ENCODE measurements around the gene CDKN1C. TPM values are rescaled to one million over a fixed set of nuclear protein-coding genes. Genes with fewer than 3 reads are reported as not detected.

Gene CDKN1C
- total RNA-seq, 1 experiment from 2014 or later, result 2.9 TPM

DNA sequence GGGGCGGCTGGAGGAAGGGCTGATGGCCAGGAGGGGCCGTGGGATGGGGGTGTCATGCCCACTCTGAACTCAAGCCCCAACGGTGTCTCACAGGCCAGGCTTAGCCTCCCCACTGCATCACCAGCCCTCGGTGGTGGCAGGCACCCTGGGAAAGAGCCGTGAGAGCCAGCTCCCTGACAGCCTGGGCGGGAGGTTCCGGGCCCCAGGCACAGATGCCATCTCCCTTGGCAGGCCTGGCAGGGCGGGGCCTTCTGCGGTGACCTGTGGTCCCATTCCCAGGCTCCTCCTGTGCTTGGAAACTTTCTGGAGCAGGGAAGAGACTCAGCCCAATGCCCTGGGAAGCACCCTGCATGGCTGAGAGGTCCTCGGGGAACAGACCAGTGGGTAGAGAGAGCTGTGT, 38.8 kb upstream of the CDKN1C start:
- POLR2A ChIA-PET (ENCODE audit: low non-redundant PET), result no interaction called here
- intact Hi-C loops (cut with micrococcal nuclease; ENCODE audit: unreplicated experiment), result no loop called here

DNA sequence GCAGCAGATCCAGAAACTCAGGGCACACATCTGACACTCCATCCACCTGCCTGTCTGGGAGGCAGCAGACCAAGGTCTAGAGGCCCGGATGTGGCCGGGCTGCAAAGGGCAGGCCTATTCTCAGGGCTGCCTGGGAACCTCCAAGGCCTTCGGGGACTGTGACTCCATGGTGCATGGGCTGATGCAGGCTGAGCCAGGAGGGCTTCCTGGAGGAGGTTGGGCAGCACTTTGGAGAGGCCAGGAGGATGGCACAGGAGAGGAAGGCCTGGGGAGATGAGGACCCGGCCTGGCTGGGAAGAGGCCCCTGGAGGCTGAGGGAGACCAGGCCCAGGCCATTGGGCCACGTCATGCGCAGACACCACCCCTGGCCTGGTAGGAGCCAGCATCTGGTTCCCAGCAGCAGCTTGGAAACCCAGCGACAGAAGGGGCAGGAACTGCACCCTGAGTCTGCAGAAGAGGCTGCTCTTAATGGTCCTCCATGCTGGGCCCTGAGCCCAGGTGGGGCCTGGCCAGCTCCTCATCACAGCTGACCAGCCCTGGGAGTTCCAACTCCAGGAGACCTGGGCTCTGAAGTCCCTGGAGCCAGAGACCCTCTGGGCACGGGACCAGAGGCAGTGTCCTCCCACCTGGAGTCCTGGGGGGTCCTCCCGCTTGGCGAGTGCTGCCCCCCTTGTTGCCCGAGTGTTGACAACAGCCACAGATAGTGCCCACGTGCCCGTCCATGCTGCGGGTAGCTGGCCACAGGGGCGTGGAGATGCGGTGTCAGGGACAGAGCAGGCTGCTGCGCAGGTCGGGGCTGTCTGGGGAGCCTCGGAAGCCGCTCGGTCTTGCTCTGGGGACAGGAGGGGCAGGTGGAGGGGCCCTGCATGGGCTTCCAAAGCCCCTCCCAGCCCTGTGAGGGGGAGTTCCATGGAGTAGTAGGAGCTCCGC, 38.1 kb upstream of the CDKN1C start:
- no peak for DNase-seq (ENCODE audit: low spot score)
- Histone ChIP-seq H3K36me3 (ENCODE audit: insufficient read depth, low read length, poor library complexity, severe bottlenecking) (no peaks in the 10 kb centered on the region), H3K27ac (ENCODE audit: low read depth, low read length, poor library complexity, severe bottlenecking) (no peak overlapping the region), H3K4me1 (ENCODE audit: insufficient read depth, low read length, poor library complexity, severe bottlenecking) (peaks cover 5% of the 10 kb centered on the region), H3K9me3 (ENCODE audit: low read depth, low read length, poor library complexity, severe bottlenecking) (no peaks in the 10 kb centered on the region), H3K4me3 (ENCODE audit: low read depth, low read length, poor library complexity, severe bottlenecking) (no peak overlapping the region), H3K27me3 (replicated peaks; ENCODE audit: insufficient read depth, low read depth, low read length, poor library complexity) (no peaks in the 10 kb centered on the region)
- CTCF ChIA-PET, result no interaction called here
- POLR2A ChIA-PET (ENCODE audit: low non-redundant PET), result no interaction called here
- TF ChIP-seq, protein P1, sequence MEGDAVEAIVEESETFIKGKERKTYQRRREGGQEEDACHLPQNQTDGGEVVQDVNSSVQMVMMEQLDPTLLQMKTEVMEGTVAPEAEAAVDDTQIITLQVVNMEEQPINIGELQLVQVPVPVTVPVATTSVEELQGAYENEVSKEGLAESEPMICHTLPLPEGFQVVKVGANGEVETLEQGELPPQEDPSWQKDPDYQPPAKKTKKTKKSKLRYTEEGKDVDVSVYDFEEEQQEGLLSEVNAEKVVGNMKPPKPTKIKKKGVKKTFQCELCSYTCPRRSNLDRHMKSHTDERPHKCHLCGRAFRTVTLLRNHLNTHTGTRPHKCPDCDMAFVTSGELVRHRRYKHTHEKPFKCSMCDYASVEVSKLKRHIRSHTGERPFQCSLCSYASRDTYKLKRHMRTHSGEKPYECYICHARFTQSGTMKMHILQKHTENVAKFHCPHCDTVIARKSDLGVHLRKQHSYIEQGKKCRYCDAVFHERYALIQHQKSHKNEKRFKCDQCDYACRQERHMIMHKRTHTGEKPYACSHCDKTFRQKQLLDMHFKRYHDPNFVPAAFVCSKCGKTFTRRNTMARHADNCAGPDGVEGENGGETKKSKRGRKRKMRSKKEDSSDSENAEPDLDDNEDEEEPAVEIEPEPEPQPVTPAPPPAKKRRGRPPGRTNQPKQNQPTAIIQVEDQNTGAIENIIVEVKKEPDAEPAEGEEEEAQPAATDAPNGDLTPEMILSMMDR (conservative IDR thresholded peaks at IDR 0.05; ENCODE audit: low read depth, low read length), result no peak
- TF ChIP-seq EZH2 (IDR thresholded peaks at IDR 0.05; ENCODE audit: borderline replicate concordance, low read depth, low read length, poor library complexity, severe bottlenecking), result no peak
- intact Hi-C loops (cut with micrococcal nuclease; ENCODE audit: unreplicated experiment), result no loop called here
- BruUV-seq (replicated peaks), result no TSS peak

More for the DNA sequence above, 38.8 kb upstream of the CDKN1C start:
- H3K4me3 ChIP-seq (ENCODE audit: low read depth, low read length, poor library complexity, severe bottlenecking), result no peak overlapping the region
- H3K27ac ChIP-seq (ENCODE audit: low read depth, low read length, poor library complexity, severe bottlenecking), result no peak overlapping the region
- peaks cover 6% of the 10 kb centered on the region for H3K4me1 ChIP-seq (ENCODE audit: insufficient read depth, low read length, poor library complexity, severe bottlenecking)
- H3K36me3 ChIP-seq (ENCODE audit: insufficient read depth, low read length, poor library complexity, severe bottlenecking), result no peaks in the 10 kb centered on the region
- no peak for DNase-seq (ENCODE audit: low spot score)
- no peak for TF ChIP-seq EZH2 (IDR thresholded peaks at IDR 0.05; ENCODE audit: borderline replicate concordance, low read depth, low read length, poor library complexity, severe bottlenecking)
- TF ChIP-seq, protein P1 (conservative IDR thresholded peaks at IDR 0.05; ENCODE audit: low read depth, low read length), result no peak
- H3K9me3 ChIP-seq (ENCODE audit: low read depth, low read length, poor library complexity, severe bottlenecking), result no peaks in the 10 kb centered on the region
- CTCF ChIA-PET, result no interaction called here
- no peaks in the 10 kb centered on the region for H3K27me3 ChIP-seq (replicated peaks; ENCODE audit: insufficient read depth, low read depth, low read length, poor library complexity)
- BruUV-seq (replicated peaks), result no TSS peak

DNA sequence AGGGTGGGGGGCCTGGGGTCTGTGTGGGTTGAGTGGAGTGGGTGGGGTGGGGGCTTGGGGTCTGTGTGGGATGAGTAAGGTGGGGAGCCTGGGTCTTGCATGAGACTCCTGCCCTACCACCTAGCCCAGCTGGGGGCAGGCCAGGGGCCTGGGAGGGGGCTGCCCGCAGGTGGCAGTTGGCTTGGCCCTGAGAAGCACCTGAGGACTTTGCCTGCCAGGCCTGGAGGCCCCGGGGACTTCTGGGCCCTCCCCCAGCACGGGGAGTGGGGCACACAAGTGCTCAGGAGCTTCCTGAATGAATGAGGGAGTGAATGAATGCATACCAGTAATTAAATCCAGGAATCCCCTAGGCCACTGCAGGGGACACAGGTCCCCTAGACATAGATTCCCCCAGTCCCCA, 37.1 kb upstream of the CDKN1C start:
- Histone ChIP-seq H3K4me1 (ENCODE audit: insufficient read depth, low read length, poor library complexity, severe bottlenecking) (no peaks in the 10 kb centered on the region), H3K27me3 (replicated peaks; ENCODE audit: insufficient read depth, low read depth, low read length, poor library complexity) (no peaks in the 10 kb centered on the region), H3K9me3 (ENCODE audit: low read depth, low read length, poor library complexity, severe bottlenecking) (no peaks in the 10 kb centered on the region), H3K36me3 (ENCODE audit: insufficient read depth, low read length, poor library complexity, severe bottlenecking) (no peaks in the 10 kb centered on the region), H3K4me3 (ENCODE audit: low read depth, low read length, poor library complexity, severe bottlenecking) (no peak overlapping the region), H3K27ac (ENCODE audit: low read depth, low read length, poor library complexity, severe bottlenecking) (no peak overlapping the region)
- intact Hi-C loops (cut with micrococcal nuclease; ENCODE audit: unreplicated experiment), result no loop called here
- no TSS peak for BruUV-seq (replicated peaks)
- no peak for TF ChIP-seq EZH2 (IDR thresholded peaks at IDR 0.05; ENCODE audit: borderline replicate concordance, low read depth, low read length, poor library complexity, severe bottlenecking)
- TF ChIP-seq, protein P1 (conservative IDR thresholded peaks at IDR 0.05; ENCODE audit: low read depth, low read length), result no peak
- no peak for DNase-seq (ENCODE audit: low spot score)
- CTCF ChIA-PET, result no interaction called here
- POLR2A ChIA-PET (ENCODE audit: low non-redundant PET), result no interaction called here
